ENCODE measurements around the gene TRIM10.

The TRIM10 gene

DNA sequence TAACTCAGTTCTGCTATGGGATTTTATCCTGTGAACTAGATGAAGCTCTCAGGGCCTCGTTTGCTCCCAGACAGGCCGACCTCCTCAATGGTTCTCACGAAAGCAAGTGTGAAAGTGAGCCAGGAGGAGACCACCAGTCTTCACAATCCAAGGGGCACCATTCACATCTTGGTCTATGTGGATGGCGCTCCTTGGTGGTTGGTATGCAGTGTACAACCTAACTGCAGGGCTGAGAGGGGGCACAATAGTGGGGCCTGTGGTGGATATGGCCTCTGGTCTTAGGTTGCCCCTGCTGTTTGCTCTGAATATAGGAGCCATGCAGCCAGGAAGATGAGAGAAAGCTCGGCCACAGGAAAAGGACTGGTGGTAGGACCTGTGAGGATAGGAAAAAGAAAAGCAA is 27.5 kb upstream of the TRIM10 start:
- H3K27ac ChIP-seq: no peak overlapping the region
- TF ChIP-seq, protein P1, sequence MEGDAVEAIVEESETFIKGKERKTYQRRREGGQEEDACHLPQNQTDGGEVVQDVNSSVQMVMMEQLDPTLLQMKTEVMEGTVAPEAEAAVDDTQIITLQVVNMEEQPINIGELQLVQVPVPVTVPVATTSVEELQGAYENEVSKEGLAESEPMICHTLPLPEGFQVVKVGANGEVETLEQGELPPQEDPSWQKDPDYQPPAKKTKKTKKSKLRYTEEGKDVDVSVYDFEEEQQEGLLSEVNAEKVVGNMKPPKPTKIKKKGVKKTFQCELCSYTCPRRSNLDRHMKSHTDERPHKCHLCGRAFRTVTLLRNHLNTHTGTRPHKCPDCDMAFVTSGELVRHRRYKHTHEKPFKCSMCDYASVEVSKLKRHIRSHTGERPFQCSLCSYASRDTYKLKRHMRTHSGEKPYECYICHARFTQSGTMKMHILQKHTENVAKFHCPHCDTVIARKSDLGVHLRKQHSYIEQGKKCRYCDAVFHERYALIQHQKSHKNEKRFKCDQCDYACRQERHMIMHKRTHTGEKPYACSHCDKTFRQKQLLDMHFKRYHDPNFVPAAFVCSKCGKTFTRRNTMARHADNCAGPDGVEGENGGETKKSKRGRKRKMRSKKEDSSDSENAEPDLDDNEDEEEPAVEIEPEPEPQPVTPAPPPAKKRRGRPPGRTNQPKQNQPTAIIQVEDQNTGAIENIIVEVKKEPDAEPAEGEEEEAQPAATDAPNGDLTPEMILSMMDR (conservative IDR thresholded peaks at IDR 0.05): no peak

DNA sequence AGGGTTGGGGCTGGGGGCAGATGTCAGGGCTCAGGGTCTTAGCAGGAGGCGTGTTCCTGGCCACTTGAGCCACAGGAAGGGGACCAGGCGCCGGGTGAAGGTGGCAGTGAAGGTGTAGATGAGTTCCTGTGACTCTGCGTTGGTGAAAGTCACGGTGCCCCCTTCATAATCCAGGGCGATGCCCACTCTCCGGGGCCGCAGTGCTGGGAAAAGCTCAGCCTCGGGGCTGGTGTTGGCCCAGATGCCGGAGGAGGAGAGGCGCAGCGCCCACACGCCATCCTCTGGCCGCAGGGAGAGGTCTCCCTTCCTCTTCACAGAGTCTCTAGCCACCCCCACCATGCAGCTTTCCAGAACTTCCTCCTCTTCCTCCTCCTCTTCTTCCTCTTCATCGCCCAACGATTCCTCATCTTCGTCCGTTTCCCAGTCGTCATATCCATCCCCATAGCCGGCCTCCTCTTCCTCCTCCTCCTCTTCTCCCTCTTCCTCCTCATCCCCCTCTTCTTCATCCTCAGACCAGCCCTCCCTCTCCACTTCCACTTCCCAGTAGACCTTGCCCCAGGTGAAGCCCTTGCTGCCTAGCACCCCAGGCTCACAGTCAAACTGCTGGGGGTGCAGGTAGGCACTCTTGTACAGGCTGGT is 25.0 kb upstream of the TRIM10 start:
- no peak overlapping the region for H3K27ac ChIP-seq
- TF ChIP-seq, protein P1 (conservative IDR thresholded peaks at IDR 0.05): no peak

DNA sequence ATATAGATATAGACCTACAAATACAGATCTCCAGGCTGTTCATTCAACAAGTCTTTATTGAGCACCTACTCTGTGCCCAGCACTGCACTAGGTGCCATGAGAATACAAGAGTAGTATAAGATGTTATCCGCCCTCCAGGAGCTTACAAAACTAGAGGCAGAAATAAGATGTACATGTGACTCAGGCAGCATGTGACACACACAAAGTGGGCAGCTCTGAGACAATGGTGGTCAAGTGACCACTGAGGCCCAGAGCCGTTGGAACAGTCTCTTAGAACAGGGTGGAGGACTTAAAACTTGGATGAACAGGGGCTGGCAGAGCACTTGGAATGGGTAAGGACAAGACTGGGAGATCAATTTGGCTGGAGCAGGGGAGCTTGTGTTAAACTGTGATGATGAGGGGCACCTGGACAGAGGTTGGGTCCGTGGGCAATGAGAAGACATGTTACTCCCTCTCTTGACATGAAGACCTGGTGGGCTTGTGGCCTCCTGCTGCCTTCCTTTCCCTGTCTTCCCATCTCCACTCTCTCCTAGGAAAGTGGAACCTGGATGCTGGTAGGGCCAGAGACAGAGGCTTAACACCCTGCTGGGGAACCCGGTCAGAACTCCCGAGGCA is 23.5 kb upstream of the TRIM10 start:
- TF ChIP-seq, protein P1 (conservative IDR thresholded peaks at IDR 0.05): no peak
- H3K27ac ChIP-seq: no peak overlapping the region

DNA sequence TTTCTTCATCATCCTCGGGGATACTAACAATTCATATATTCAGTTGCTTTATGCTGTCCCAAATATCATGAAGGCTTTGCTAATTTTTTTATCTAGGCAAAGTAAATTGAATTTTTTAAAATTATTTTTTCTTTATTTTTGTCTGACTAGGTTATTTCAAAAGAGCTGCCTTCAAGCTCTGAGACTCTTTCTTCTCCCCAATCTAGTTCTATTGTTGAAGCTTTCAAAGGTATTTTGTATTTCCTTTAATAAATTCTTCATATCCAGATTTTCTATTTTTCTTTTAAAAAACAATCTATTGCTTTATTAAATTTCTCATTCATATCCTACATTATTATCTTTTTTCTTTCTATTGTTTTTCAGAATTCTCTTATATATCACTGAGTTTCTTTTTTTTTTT is 19.1 kb upstream of the TRIM10 start:
- H3K27ac ChIP-seq: no peak overlapping the region
- TF ChIP-seq, protein P1 (conservative IDR thresholded peaks at IDR 0.05): no peak

DNA sequence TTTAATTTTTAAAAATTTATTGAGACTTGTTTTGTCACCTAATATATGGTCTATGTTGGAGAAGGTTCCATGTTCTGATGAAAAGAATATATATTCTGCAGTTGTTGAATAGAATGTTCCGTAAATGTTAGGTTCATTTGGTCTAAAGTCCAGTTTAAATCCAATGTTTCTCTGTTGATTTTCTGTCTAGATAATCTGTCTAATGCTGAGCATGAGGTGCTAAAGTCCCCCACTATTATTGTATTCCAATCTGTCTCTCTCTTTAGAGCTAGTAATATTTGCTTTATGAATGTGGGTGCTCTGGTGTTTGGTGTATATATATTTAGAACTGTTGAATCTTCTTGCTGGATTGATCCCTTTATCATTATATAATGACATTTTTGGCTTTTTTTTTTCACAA is 17.8 kb upstream of the TRIM10 start:
- H3K27ac ChIP-seq: no peak overlapping the region
- TF ChIP-seq, protein P1 (conservative IDR thresholded peaks at IDR 0.05): no peak

DNA sequence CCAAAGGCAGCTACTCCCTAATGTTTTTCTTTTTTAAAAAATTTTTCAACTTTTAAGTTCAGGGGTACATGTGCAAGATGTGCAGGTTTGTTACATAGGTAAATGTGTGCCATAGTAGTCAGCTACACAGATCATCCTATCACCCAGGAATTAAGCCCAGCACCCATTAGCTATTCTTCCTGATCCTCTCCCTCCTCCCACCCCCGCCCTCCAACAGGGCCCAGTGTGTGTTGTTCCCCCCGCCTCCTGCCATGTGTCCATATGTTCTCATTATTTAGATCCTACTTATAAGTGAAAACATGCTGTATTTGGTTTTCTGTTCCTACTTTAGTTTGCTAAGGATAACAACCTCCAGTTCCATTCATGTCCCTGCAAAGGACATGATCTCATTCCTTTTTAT is 14.8 kb upstream of the TRIM10 start:
- TF ChIP-seq, protein P1 (conservative IDR thresholded peaks at IDR 0.05): no peak

DNA sequence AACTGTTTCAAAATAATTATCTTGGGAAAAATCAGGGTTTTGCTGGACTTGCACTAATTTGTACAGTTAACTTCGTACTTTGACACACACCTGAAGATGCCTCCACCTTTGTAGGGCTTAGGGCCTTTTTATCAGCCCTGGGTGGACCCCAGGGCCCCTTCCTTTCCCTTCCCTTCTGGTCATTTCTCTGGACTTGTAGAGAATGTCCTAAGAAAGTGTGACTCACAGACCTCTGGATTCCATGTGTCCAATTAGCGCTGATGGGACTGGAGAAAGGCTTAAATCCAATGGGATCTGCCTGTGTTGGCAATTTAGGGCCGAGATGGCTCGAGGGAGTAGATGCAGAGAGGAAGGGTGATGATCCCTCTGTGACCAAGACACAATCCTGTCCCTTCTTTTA is 11.7 kb upstream of the TRIM10 start:
- TF ChIP-seq, protein P1 (conservative IDR thresholded peaks at IDR 0.05): no peak
- H3K27ac ChIP-seq: no peak overlapping the region

More for the DNA sequence above, 14.8 kb upstream of the TRIM10 start:
- no peak overlapping the region for H3K27ac ChIP-seq

Measured in VCaP (cell line).